ENCODE results near the gene RNF151.

RNF151 gene

DNA sequence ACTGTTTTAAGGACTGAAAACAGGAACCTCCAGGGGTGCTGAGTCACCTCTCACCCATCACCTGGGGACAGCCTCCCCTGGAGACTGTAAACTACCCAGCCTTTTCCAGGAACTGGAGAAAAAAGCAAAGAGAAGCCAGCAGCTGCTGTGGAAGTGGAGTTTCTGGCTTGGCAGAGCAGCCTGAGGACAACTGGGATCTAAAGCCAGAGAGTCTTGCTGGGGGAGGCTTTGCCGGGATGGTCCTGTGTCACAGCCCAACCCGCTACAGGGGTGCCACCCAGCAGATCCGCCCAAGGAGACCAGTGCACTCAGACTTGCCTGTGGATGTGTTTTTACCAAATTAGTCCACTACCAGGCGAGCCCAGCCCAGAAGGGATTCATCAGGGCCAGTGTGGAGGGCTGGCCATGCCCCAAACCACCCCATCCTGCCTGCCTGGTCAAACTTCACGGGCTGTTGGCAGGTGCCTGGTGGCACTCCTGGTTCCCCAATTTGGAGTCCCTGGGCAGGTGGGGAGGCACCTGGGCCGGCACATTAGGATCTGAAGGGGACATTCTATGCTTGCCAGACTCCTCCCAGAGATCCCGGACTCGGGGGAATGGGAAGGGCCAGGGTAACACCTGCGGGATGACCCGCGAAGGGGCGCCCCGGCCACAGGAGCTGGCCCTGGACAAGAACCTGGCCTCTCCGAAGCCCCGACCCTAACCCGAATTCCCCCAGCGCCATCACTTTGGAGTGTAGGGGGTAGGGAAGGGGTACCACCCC, 24.4 kb upstream of the RNF151 start:
- no peak for DNase-seq (ENCODE audit: extremely low spot score)
- CTCF ChIA-PET = interaction anchor here (1.0 to 2.3 kb wide), 13 partner anchors 10 to 78 kb away, joined by 3 to 36 read pairs (median 6); partner anchors contain the start of genes NDUFB10, NOXO1 and RPL3L
- POLR2A ChIA-PET = interaction anchor here (0.7 to 5.2 kb wide), 10 partner anchors 9 to 160 kb away, joined by 3 to 95 read pairs (median 6); partner anchors contain the start of genes NUBP2, RNF151, RPS2 and SPSB3
- TF ChIP-seq, protein P1, sequence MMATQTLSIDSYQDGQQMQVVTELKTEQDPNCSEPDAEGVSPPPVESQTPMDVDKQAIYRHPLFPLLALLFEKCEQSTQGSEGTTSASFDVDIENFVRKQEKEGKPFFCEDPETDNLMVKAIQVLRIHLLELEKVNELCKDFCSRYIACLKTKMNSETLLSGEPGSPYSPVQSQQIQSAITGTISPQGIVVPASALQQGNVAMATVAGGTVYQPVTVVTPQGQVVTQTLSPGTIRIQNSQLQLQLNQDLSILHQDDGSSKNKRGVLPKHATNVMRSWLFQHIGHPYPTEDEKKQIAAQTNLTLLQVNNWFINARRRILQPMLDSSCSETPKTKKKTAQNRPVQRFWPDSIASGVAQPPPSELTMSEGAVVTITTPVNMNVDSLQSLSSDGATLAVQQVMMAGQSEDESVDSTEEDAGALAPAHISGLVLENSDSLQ (IDR thresholded peaks at IDR 0.05) = no peak
- TF ChIP-seq SUZ12 (IDR thresholded peaks at IDR 0.05) (no peak), ELF4 (IDR thresholded peaks at IDR 0.05) (no peak), FOXA1 (IDR thresholded peaks at IDR 0.05) (no peak), HDGF (IDR thresholded peaks at IDR 0.05; ENCODE audit: borderline replicate concordance) (peak; percentile 49; the same call in 1 of the 2 replicates), L3MBTL2 (conservative IDR thresholded peaks at IDR 0.05) (no peak), NFRKB (IDR thresholded peaks at IDR 0.05) (no peak), ARNT (IDR thresholded peaks at IDR 0.05) (no peak), BHLHE40 (IDR thresholded peaks at IDR 0.05; ENCODE audit: borderline replicate concordance) (no peak)

DNA sequence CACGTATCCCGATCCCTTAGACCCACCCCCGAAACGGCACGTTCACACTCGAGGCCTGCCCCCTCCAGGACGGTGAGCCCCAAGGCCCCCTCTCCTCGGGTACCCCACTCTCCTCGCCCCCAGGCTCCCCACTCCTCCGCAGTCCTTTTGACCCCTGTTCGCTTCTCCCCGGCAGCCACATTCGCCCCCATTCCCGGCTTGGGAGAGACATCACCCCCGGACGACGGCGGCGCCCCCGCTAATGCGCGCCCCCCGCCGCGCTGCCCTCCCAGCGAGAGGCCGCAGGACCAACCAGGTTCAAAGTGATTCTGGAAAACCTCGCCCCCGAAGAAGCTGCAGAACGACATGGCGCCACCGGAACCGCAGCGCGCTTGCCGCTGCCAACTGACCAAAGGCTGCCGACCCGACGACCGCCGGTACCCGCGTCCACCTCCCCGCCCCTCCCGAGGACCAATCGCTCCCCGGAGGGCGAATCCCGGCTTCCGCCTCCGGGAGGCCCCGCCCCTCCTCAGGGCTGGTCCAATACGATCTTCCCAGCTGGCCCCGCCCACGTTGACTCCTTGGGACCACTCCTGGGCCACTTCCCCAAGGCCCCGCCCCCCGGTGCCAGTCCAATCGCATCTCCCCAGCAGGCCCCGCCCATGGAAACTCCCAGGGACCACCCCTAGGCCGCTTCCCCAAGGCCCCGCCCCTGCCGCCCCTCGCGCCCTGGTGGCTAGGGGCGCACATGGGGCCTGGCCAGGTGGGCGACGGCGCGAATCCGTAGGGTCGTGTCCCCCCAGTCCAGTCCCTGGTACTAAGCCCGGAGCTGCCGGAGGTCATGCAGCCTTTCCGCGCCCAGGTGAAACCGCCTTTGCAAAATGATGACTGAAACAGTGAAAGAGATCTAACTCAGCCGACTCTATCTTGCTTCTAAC, 23.6 kb upstream of the RNF151 start, which contains the start of gene MSRB1:
Gene MSRB1, minus strand, starts transcription at position 390 of the 917 bp plus-strand sequence. Its CDS starts 43 bp downstream, at position 347.
- CTCF ChIA-PET = interaction anchor here (0.5 to 1.1 kb wide), 4 partner anchors 9 to 19 kb away, joined by 3 to 7 read pairs (median 4); no protein-coding TSS in a partner anchor
- peak; percentile 100 for DNase-seq (ENCODE audit: extremely low spot score)
- TF ChIP-seq HDGF (IDR thresholded peaks at IDR 0.05; ENCODE audit: borderline replicate concordance) = peak; percentile 90; the same call in 1 of the 2 replicates
- no peak for TF ChIP-seq SP1 (IDR thresholded peaks at IDR 0.05)
- TF ChIP-seq FOXM1 (IDR thresholded peaks at IDR 0.05; ENCODE audit: borderline replicate concordance) = 0 out of 2 replicates have a peak, but pooled peaks have one; percentile 31
- no peak for TF ChIP-seq CTBP1 (IDR thresholded peaks at IDR 0.05; ENCODE audit: borderline replicate concordance)
- TF ChIP-seq L3MBTL2 (conservative IDR thresholded peaks at IDR 0.05) = peak; percentile 95
- POLR2A ChIA-PET = interaction anchor here (0.6 to 5.2 kb wide), 19 partner anchors 10 to 161 kb away, joined by 3 to 95 read pairs (median 5); partner anchors contain the start of genes FAHD1, HAGH, NDUFB10 and NUBP2

DNA sequence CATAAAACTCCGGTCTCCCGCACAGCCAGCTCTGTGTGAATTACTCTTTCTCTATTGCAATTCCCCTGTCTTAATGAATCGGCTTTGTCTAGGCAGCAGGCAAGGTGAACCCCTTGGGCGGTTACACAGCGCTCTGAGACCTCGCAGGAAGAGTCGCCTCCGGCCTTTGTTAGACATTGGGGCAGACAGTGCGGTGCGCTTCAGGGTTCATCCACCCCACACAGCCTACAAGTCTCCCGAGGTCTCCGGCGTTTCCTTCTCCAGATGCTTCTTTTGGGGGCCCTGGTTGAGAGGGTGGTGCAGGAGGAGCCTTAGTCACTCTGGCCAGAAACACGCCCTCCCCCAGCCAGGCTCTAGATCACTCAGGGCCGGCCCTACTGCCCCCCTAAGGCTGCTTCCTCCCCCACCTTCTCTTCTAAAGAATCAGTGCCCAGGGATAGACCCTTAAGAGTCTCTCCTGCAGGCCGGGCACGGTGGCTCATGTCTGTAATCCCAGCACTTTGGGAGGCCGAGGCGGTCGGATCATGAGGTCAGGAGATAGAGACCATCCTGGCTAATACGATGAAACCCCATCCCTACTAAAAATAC, 21.9 kb upstream of the RNF151 start:
- DNase-seq (ENCODE audit: extremely low spot score) = no peak
- ChIA-PET CTCF (interaction anchor here (0.6 to 1.1 kb wide), 3 partner anchors 21 to 520 kb away, joined by 4 to 6 read pairs (median 5); no protein-coding TSS in a partner anchor), POLR2A (interaction anchor here (0.6 to 5.2 kb wide), 6 partner anchors 13 to 118 kb away, joined by 3 to 95 read pairs (median 18); partner anchors contain the start of genes FAHD1, HAGH, NDUFB10 and RNF151)
- no peak for TF ChIP-seq BHLHE40 (IDR thresholded peaks at IDR 0.05; ENCODE audit: borderline replicate concordance)
- TF ChIP-seq CTBP1 (IDR thresholded peaks at IDR 0.05; ENCODE audit: borderline replicate concordance) = no peak
- TF ChIP-seq ZNF384 (IDR thresholded peaks at IDR 0.05) = no peak

DNA sequence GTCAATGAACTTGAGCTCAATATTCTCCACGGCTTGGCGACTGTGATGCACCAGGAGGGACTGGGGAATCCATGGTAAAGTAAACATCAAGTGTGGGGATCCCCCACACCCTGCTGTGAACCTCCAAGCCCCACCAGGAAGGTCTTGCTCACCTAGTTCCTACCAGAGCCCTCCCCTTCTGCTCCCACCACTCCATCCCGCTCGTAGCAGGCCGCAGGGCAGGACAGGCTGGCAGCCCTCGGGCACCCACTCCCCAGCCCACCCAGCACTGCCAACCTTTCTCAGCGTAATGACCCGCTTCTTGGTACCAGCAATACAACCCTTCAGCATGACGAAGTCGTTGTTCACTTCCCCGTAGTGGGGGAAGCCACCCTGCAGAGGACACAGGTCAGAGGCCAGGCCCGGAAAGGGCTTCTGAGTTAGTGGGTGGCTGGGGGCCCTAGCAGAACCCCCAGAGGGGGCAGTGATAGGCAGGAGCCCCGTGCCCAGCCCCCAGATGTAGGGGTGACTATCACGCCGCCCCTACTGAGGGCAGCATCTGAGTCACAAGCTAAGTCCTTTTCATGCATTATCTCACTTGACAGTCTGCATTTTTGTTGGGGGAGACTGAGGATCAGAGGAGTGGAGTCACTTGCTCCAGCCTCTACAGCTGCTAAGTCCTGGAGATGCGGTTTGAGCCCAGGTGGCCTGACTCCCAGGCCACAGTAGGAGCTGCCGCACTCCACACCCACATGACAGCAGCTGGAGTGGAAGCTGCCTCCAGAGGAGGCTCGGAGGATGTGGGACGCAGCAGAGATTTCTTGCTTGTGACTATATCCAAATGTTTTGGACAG, 20.9 kb upstream of the RNF151 start:
- CTCF ChIA-PET = interaction anchor here (1.0 to 1.5 kb wide), 5 partner anchors 12 to 22 kb away, joined by 3 to 5 read pairs (median 4); partner anchors contain the start of gene NDUFB10
- POLR2A ChIA-PET = interaction anchor here (0.6 to 3.5 kb wide), 5 partner anchors 10 to 26 kb away, joined by 3 to 31 read pairs (median 3); partner anchors contain the start of genes RPS2 and TBL3

More for the DNA sequence above, 20.9 kb upstream of the RNF151 start:
- DNase-seq (ENCODE audit: extremely low spot score) = no peak
- TF ChIP-seq HDGF (IDR thresholded peaks at IDR 0.05; ENCODE audit: borderline replicate concordance) (no peak), FOXK2 (IDR thresholded peaks at IDR 0.05) (no peak), FOXA1 (IDR thresholded peaks at IDR 0.05) (no peak), FOXM1 (IDR thresholded peaks at IDR 0.05; ENCODE audit: borderline replicate concordance) (no peak), ELF4 (IDR thresholded peaks at IDR 0.05) (no peak), SP1 (IDR thresholded peaks at IDR 0.05) (no peak), BHLHE40 (IDR thresholded peaks at IDR 0.05; ENCODE audit: borderline replicate concordance) (no peak), ARNT (IDR thresholded peaks at IDR 0.05) (no peak)
- TF ChIP-seq, protein P1 (IDR thresholded peaks at IDR 0.05) = no peak

Measured in HEK293T (cell line).